IMR-90 (cell line): Measurements from ENCODE around the gene POMGNT2. TPM values are rescaled to one million over a fixed set of nuclear protein-coding genes. Genes with fewer than 3 reads are reported as not detected.

ENCODE experiments used
- ATAC-seq: fragments of 200-7000 bp; cut with Tn5 transposase; 2 replicates; pipeline ENCODE4 v1.9.1; 2020; ENCODE audit warnings: low read depth, mild to moderate bottlenecking, moderate library complexity
- BruUV-seq: library from RNA; stranded (reverse); fragments of 400-500 nt; replicated peaks from 2 replicates; lab custom pipeline; 2021; lab: Mats Ljungman, UMichigan
- CTCF ChIA-PET: fragments of 300-600 bp; formaldehyde crosslinking; extraction: SDS; loops from one replicate; lab custom pipeline; 2021; ENCODE audit warnings: antibody characterized with exemption; lab: Yijun Ruan, JAX
- POLR2A ChIA-PET: fragments of 300-600 bp; sonication (Branson Sonifier 250); formaldehyde crosslinking; loops from one replicate; lab custom pipeline; 2022; ENCODE audit warnings: antibody characterized with exemption; ENCODE audit not compliant: unreplicated experiment; lab: Charles Lee
- DNase-seq: peaks from one replicate; pipeline ENCODE4 v3.0.0; 2013
- H2AFZ ChIP-seq: replicated peaks from 2 replicates; pipeline ENCODE3; 2013; ENCODE audit warnings: low read length, mild to moderate bottlenecking; ENCODE audit not compliant: poor library complexity
- H2AK5ac ChIP-seq: 2 replicates; pipeline ENCODE4 v1.6.1; 2013; ENCODE audit warnings: low read depth, low read length, inconsistent platforms
- H2AK9ac ChIP-seq: replicated peaks from 2 replicates; pipeline ENCODE3; 2013; ENCODE audit warnings: mild to moderate bottlenecking, low read depth, low read length, moderate library complexity; ENCODE audit not compliant: poor library complexity
- H2BK120ac ChIP-seq: 2 replicates; pipeline ENCODE4 v1.6.1; 2013; ENCODE audit warnings: low read depth, low read length, inconsistent platforms
- H2BK15ac ChIP-seq: 3 replicates; pipeline ENCODE4 v1.6.1; 2013; ENCODE audit warnings: low read depth, low read length, inconsistent platforms
- H2BK20ac ChIP-seq: 2 replicates; pipeline ENCODE4 v1.6.1; 2013; ENCODE audit warnings: low read depth, mild to moderate bottlenecking, inconsistent platforms, low read length, moderate library complexity
- H2BK5ac ChIP-seq: 2 replicates; pipeline ENCODE4 v1.6.1; 2013; ENCODE audit warnings: mild to moderate bottlenecking, low read depth, low read length, inconsistent platforms; ENCODE audit not compliant: poor library complexity, severe bottlenecking
- H3K14ac ChIP-seq: replicated peaks from 2 replicates; pipeline ENCODE4 v1.6.1; 2013; ENCODE audit warnings: low read depth, low read length, inconsistent platforms
- H3K18ac ChIP-seq: 2 replicates; pipeline ENCODE4 v1.6.1; 2013; ENCODE audit warnings: low read depth, low read length, control low read depth
- H3K23ac ChIP-seq: 2 replicates; pipeline ENCODE4 v1.6.1; 2013; ENCODE audit warnings: low read depth, low read length, inconsistent platforms
- H3K27ac ChIP-seq: 2 replicates; pipeline ENCODE4 v1.5.1; 2013; ENCODE audit warnings: mild to moderate bottlenecking, control low read depth, low read length; ENCODE audit not compliant: insufficient read depth
- H3K27me3 ChIP-seq: 2 replicates; pipeline ENCODE4 v1.6.1; 2013; ENCODE audit warnings: low read length; ENCODE audit not compliant: control insufficient read depth, insufficient read depth
- H3K36me3 ChIP-seq: 2 replicates; pipeline ENCODE4 v1.6.1; 2013; ENCODE audit warnings: low read length, mixed read lengths; ENCODE audit not compliant: control insufficient read depth, insufficient read depth
- H3K4ac ChIP-seq: 2 replicates; pipeline ENCODE4 v1.6.1; 2013; ENCODE audit warnings: low read depth, low read length, inconsistent platforms
- H3K4me1 ChIP-seq: 2 replicates; pipeline ENCODE4 v1.6.1; 2013; ENCODE audit warnings: low read length, mixed read lengths; ENCODE audit not compliant: control insufficient read depth, insufficient read depth
- H3K4me2 ChIP-seq: 2 replicates; pipeline ENCODE4 v1.6.1; 2013; ENCODE audit warnings: low read depth, mild to moderate bottlenecking, control low read depth, low read length, moderate library complexity
- H3K4me3 ChIP-seq: 2 replicates; pipeline ENCODE4 v1.5.1; 2013; ENCODE audit warnings: low read depth, mild to moderate bottlenecking, control low read depth, low read length, moderate library complexity; ENCODE audit not compliant: insufficient read depth
- H3K56ac ChIP-seq: 2 replicates; pipeline ENCODE4 v1.6.1; 2013; ENCODE audit warnings: low read length, inconsistent platforms; ENCODE audit not compliant: insufficient read depth; ENCODE audit errors: extremely low read depth
- H3K79me1 ChIP-seq, 2 experiments: 2 replicates each; pipeline ENCODE4 v1.6.1; 2013; ENCODE audit warnings: low read length in 2 of 2, inconsistent platforms in 1 of 2, low read depth in 1 of 2
- H3K9ac ChIP-seq: 2 replicates; pipeline ENCODE4 v1.6.1; 2013; ENCODE audit warnings: low read depth, low read length, control low read depth
- H3K9me1 ChIP-seq: 2 replicates; pipeline ENCODE4 v1.6.1; 2013; ENCODE audit warnings: low read length, inconsistent platforms; ENCODE audit not compliant: insufficient read depth
- H3K9me3 ChIP-seq: 2 replicates; pipeline ENCODE4 v1.6.1; 2013; ENCODE audit warnings: low read length; ENCODE audit not compliant: control insufficient read depth, insufficient read depth
- H4K20me1 ChIP-seq: 2 replicates; pipeline ENCODE4 v1.6.1; 2013; ENCODE audit warnings: low read length, inconsistent platforms; ENCODE audit not compliant: insufficient read depth
- H4K5ac ChIP-seq: 2 replicates; pipeline ENCODE4 v1.6.1; 2013; ENCODE audit warnings: mild to moderate bottlenecking, low read depth, low read length, control low read depth
- H4K8ac ChIP-seq, 2 experiments: 2 replicates each; pipeline ENCODE4 v1.6.1; 2013; ENCODE audit warnings: low read depth in 2 of 2, low read length in 2 of 2, control low read depth in 1 of 2, inconsistent platforms in 1 of 2
- H4K91ac ChIP-seq: 2 replicates; pipeline ENCODE4 v1.6.1; 2013; ENCODE audit warnings: low read depth, low read length, inconsistent platforms; ENCODE audit not compliant: insufficient read depth
- CEBPB ChIP-seq: IDR thresholded peaks from 2 replicates; pipeline ENCODE4 v1.6.1; 2012; ENCODE audit warnings: low read depth, low read length, improper control_type of control experiment
- FOS ChIP-seq: fragments of 150-350 bp; IDR thresholded peaks from 2 replicates; pipeline ENCODE4 v1.6.1; 2016; ENCODE audit warnings: low read depth, low read length
- MAFK ChIP-seq: IDR thresholded peaks from 2 replicates; pipeline ENCODE4 v1.6.1; 2012; ENCODE audit warnings: low read depth, low read length, improper control_type of control experiment
- MAZ ChIP-seq: IDR thresholded peaks from 2 replicates; pipeline ENCODE4 v1.6.1; 2012; ENCODE audit warnings: low read depth, mild to moderate bottlenecking, low read length, improper control_type of control experiment, moderate library complexity, borderline replicate concordance
- NFE2L2 ChIP-seq: fragments of 150-350 bp; IDR thresholded peaks from 2 replicates; pipeline ENCODE4 v1.6.1; 2016; ENCODE audit warnings: low read depth, mild to moderate bottlenecking, low read length
- POLR2A ChIP-seq: IDR thresholded peaks from 2 replicates; pipeline ENCODE4 v1.6.1; 2012; ENCODE audit warnings: mild to moderate bottlenecking, low read depth, low read length
- RFX5 ChIP-seq: IDR thresholded peaks from 2 replicates; pipeline ENCODE4 v1.8.0; 2012; ENCODE audit warnings: low read depth, mild to moderate bottlenecking, low read length, moderate library complexity
- SMC3 ChIP-seq: fragments of 150-350 bp; IDR thresholded peaks from 2 replicates; pipeline ENCODE4 v1.6.1; 2016; ENCODE audit warnings: low read depth, mild to moderate bottlenecking, antibody characterized with exemption, low read length, moderate library complexity
- WGBS, 2 experiments: methylation state at CpG; one replicate each; pipeline versions ENCODE4 v1.1.5 to v1.1.7; 2013; ENCODE audit warnings: missing lambda C conversion rate in 2 of 2; ENCODE audit not compliant: insufficient read length in 1 of 2; ENCODE audit errors: extremely low coverage in 2 of 2; 5-methylcytosine and 5-hydroxymethylcytosine counted together
- dilution Hi-C: fragments of 300-500 bp; cut with HindIII; formaldehyde crosslinking; loops from one replicate; pipeline ENCODE4 v1.14.3; 2018; ENCODE audit warnings: low sequenced_read_pairs; ENCODE audit not compliant: unreplicated experiment
- in situ Hi-C: fragments of 300-500 bp; cut with MboI; formaldehyde crosslinking; loops from 3 replicates; pipeline ENCODE4 v1.14.3; 2019; ENCODE audit warnings: low sequenced_read_pairs, inconsistent platforms, mixed read lengths
- intact Hi-C: fragments of 100-400 bp; cut with micrococcal nuclease; formaldehyde crosslinking; loops from 2 replicates; pipeline ENCODE4 v1.10.0; 2022
- polyA plus RNA-seq, 3 experiments: library from polyadenylated mRNA; depleted of rRNA; stranded (reverse); fragments of >200 nt; gene quantifications; 2 replicates each; pipeline ENCODE4 v1.2.3, GENCODE V29; 2012; ENCODE audit warnings: low replicate concordance in 1 of 3
- total RNA-seq: library from RNA; depleted of rRNA; stranded (reverse); fragments of >200 nt; gene quantifications from 2 replicates; pipeline ENCODE4 v1.2.3, GENCODE V29; 2012
- TF ChIP-seq, protein P1 (sequence below): conservative IDR thresholded peaks from 2 replicates; pipeline ENCODE4 v1.5.1; 2012; ENCODE audit warnings: mild to moderate bottlenecking, low read depth, low read length, improper control_type of control experiment
- TF ChIP-seq, protein P2 (sequence below): fragments of 150-350 bp; IDR thresholded peaks from 2 replicates; pipeline ENCODE4 v1.6.1; 2016; ENCODE audit warnings: low read depth, mild to moderate bottlenecking, low read length, moderate library complexity, borderline replicate concordance

POMGNT2 gene
- total and polyA plus RNA-seq, 2 of the 4 experiments (the other 2 are of a cell fraction), result 7.5 to 16.2 TPM

DNA sequence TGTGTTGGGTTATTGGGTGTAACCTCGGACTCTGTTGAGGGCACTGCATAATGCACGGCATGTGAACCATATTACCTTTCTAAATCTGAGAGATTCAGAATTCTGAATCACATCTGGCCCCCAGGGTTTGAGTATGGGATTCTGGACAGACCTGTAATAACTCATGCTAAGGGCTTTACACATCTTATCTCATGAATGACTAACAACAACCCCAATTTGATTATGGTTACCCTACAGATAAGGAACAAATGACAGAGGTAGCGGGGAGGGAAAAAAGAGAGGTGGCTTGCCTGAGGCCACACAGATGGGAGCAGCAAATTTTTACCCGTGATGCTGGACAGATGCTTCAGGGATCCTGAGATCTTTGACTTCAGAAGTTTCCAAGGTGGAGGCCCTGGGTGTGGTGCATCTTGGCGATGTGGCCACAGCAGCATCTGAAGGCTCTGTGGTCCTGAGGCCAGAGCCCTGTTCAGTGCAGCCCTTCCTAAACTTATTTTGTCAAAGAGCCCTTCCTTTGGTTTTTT, 43.8 kb downstream of the POMGNT2 start:
- H2AK5ac ChIP-seq, result no peak overlapping the region
- H3K9ac ChIP-seq, result no peak overlapping the region
- intact Hi-C loops (no loop called here), in situ Hi-C loops (no loop called here), dilution Hi-C loops (no loop called here)
- no peak overlapping the region for H4K91ac ChIP-seq
- H3K23ac ChIP-seq, result no peak overlapping the region
- no CpG with 5 or more reads among the region's 5 CpGs for WGBS, 2 experiments
- H3K36me3 ChIP-seq, result no peaks in the 10 kb centered on the region
- no peak overlapping the region for H3K4me3 ChIP-seq
- H4K5ac ChIP-seq, result no peak overlapping the region
- no peak overlapping the region for H2BK120ac ChIP-seq
- H3K27ac ChIP-seq, result no peak overlapping the region
- TF ChIP-seq RFX5 (no peak), POLR2A (no peak), CEBPB (no peak), NFE2L2 (no peak), MAFK (no peak), FOS (no peak), SMC3 (no peak), MAZ (no peak)
- TF ChIP-seq, protein P1, sequence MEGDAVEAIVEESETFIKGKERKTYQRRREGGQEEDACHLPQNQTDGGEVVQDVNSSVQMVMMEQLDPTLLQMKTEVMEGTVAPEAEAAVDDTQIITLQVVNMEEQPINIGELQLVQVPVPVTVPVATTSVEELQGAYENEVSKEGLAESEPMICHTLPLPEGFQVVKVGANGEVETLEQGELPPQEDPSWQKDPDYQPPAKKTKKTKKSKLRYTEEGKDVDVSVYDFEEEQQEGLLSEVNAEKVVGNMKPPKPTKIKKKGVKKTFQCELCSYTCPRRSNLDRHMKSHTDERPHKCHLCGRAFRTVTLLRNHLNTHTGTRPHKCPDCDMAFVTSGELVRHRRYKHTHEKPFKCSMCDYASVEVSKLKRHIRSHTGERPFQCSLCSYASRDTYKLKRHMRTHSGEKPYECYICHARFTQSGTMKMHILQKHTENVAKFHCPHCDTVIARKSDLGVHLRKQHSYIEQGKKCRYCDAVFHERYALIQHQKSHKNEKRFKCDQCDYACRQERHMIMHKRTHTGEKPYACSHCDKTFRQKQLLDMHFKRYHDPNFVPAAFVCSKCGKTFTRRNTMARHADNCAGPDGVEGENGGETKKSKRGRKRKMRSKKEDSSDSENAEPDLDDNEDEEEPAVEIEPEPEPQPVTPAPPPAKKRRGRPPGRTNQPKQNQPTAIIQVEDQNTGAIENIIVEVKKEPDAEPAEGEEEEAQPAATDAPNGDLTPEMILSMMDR, result no peak
- TF ChIP-seq, protein P2, sequence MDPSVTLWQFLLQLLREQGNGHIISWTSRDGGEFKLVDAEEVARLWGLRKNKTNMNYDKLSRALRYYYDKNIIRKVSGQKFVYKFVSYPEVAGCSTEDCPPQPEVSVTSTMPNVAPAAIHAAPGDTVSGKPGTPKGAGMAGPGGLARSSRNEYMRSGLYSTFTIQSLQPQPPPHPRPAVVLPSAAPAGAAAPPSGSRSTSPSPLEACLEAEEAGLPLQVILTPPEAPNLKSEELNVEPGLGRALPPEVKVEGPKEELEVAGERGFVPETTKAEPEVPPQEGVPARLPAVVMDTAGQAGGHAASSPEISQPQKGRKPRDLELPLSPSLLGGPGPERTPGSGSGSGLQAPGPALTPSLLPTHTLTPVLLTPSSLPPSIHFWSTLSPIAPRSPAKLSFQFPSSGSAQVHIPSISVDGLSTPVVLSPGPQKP, result no peak
- H3K79me1 ChIP-seq, result no peaks in the 10 kb centered on the region
- no peak overlapping the region for H2BK5ac ChIP-seq
- peaks cover 3% of the 10 kb centered on the region; the same call in 1 of the 2 replicates for H3K27me3 ChIP-seq
- H3K9me1 ChIP-seq, result no peaks in the 10 kb centered on the region
- no peaks in the 10 kb centered on the region for H4K20me1 ChIP-seq
- no peak overlapping the region for H3K4ac ChIP-seq
- H3K4me2 ChIP-seq, result no peak overlapping the region
- DNase-seq (no peak), ATAC-seq (no peak; the same call in 1 of the 2 replicates)
- H3K9me3 ChIP-seq, result no peaks in the 10 kb centered on the region
- H2BK20ac ChIP-seq, result no peak overlapping the region
- H3K4me1 ChIP-seq, result no peaks in the 10 kb centered on the region
- BruUV-seq, result no TSS peak
- ChIA-PET CTCF (no interaction called here), POLR2A (no interaction called here)
- H2AFZ ChIP-seq, result no peak overlapping the region
- no peak overlapping the region for H2AK9ac ChIP-seq
- H3K14ac ChIP-seq, result no peak overlapping the region
- H3K56ac ChIP-seq, result no peak overlapping the region
- H2BK15ac ChIP-seq, result no peak overlapping the region
- H4K8ac ChIP-seq, result no peak overlapping the region
- H3K18ac ChIP-seq, result no peak overlapping the region
